Neural cell (in vitro differentiated cells): ENCODE data around the gene ELMOD1. TPM values are rescaled to one million over a fixed set of nuclear protein-coding genes. Genes with fewer than 3 reads are reported as not detected.

ENCODE experiments used
- H2AFZ ChIP-seq: fragments of 200-600, 300-800 bp; sonication (generic), shearing (Covaris generic); 2 replicates; pipeline ENCODE4 v1.6.0; 2014; ENCODE audit warnings: low read depth, mild to moderate bottlenecking, antibody characterized with exemption, low read length, moderate library complexity
- H3F3A ChIP-seq: fragments of 200-600 bp; shearing (Covaris generic); 2 replicates; pipeline ENCODE4 v1.6.1; 2016; ENCODE audit warnings: mild to moderate bottlenecking, moderate library complexity, mixed read lengths, antibody characterized with exemption, low read length; ENCODE audit not compliant: insufficient read depth, poor library complexity, severe bottlenecking
- H3K27ac ChIP-seq: fragments of 200-600, 300-800 bp; sonication (generic), shearing (Covaris generic); 2 replicates; pipeline ENCODE4 v1.5.1; 2014; ENCODE audit warnings: mild to moderate bottlenecking, low read length, moderate library complexity
- H3K27me3 ChIP-seq: fragments of 300-800, 200-600 bp; sonication (generic), shearing (Covaris generic); 2 replicates; pipeline ENCODE4 v1.6.0; 2014; ENCODE audit warnings: mild to moderate bottlenecking, low read depth, low read length, moderate library complexity; ENCODE audit not compliant: insufficient read depth
- H3K36me3 ChIP-seq: fragments of 300-800, 200-600 bp; sonication (generic), shearing (Covaris generic); 2 replicates; pipeline ENCODE4 v1.5.1; 2014; ENCODE audit warnings: mild to moderate bottlenecking, antibody characterized with exemption, low read length, moderate library complexity; ENCODE audit not compliant: insufficient read depth
- H3K4me2 ChIP-seq: fragments of 300-800, 200-600 bp; sonication (generic), shearing (Covaris generic); 2 replicates; pipeline ENCODE4 v1.6.0; 2014; ENCODE audit warnings: mild to moderate bottlenecking, low read length
- H3K4me3 ChIP-seq: fragments of 300-800, 200-600 bp; sonication (generic), shearing (Covaris generic); 2 replicates; pipeline ENCODE4 v1.5.1; 2014; ENCODE audit warnings: mild to moderate bottlenecking, low read length, moderate library complexity
- H3K79me2 ChIP-seq: fragments of 200-600 bp; shearing (Covaris generic); replicated peaks from 2 replicates; pipeline ENCODE4 v1.6.0; 2014; ENCODE audit warnings: mild to moderate bottlenecking, low read length, moderate library complexity; ENCODE audit not compliant: insufficient read depth
- H3K9ac ChIP-seq: fragments of 300-800, 200-600 bp; sonication (generic), shearing (Covaris generic); 2 replicates; pipeline ENCODE4 v1.6.1; 2016; ENCODE audit warnings: mild to moderate bottlenecking, low read length, mixed read lengths
- H3K9me2 ChIP-seq: fragments of 200-600 bp; shearing (Covaris generic); 2 replicates; pipeline ENCODE4 v1.6.1; 2016; ENCODE audit warnings: mild to moderate bottlenecking, low read length, mixed read lengths; ENCODE audit not compliant: insufficient read depth
- H3K9me3 ChIP-seq: fragments of 200-600, 300-800 bp; sonication (generic), shearing (Covaris generic); 2 replicates; pipeline ENCODE4 v1.6.1; 2016; ENCODE audit warnings: mild to moderate bottlenecking, mixed run types, low read length, moderate library complexity, mixed read lengths
- H4K20me1 ChIP-seq: fragments of 200-600 bp; shearing (Covaris generic); 2 replicates; pipeline ENCODE4 v1.6.1; 2016; ENCODE audit warnings: mild to moderate bottlenecking, mixed run types; ENCODE audit not compliant: insufficient read depth
- CTCF ChIP-seq: fragments of 450-650 bp; IDR thresholded peaks from 2 replicates; pipeline ENCODE4 v1.5.1; 2014; ENCODE audit warnings: antibody characterized with exemption, mild to moderate bottlenecking, moderate library complexity; ENCODE audit not compliant: poor library complexity, severe bottlenecking
- EP300 ChIP-seq: fragments of 450-650 bp; conservative IDR thresholded peaks from 2 replicates; pipeline ENCODE4 v1.6.1; 2014; ENCODE audit warnings: antibody characterized with exemption, mild to moderate bottlenecking, moderate library complexity; ENCODE audit not compliant: poor library complexity, severe bottlenecking
- EZH2 ChIP-seq: fragments of 200-600, 300-800 bp; shearing (Covaris generic), sonication (generic); IDR thresholded peaks from 2 replicates; pipeline ENCODE4 v1.6.1; 2014; ENCODE audit warnings: antibody characterized with exemption, low read length, borderline replicate concordance, mild to moderate bottlenecking; ENCODE audit not compliant: insufficient read depth, poor library complexity, severe bottlenecking
- MXI1 ChIP-seq: fragments of 450-650 bp; conservative IDR thresholded peaks from 2 replicates; pipeline ENCODE4 v1.6.1; 2014; ENCODE audit warnings: antibody characterized with exemption, mild to moderate bottlenecking; ENCODE audit not compliant: poor library complexity, severe bottlenecking
- POLR2AphosphoS5 ChIP-seq: IDR thresholded peaks from 2 replicates; pipeline ENCODE4 v1.6.1; 2012
- RAD21 ChIP-seq: fragments of 450-650 bp; conservative IDR thresholded peaks from 2 replicates; pipeline ENCODE4 v1.6.1; 2014; ENCODE audit warnings: antibody characterized with exemption, mild to moderate bottlenecking, moderate library complexity
- REST ChIP-seq: IDR thresholded peaks from 2 replicates; pipeline ENCODE4 v1.6.1; 2012; ENCODE audit warnings: borderline replicate concordance
- SMC3 ChIP-seq: fragments of 450-650 bp; conservative IDR thresholded peaks from 2 replicates; pipeline ENCODE4 v1.6.1; 2014; ENCODE audit warnings: antibody characterized with exemption, mild to moderate bottlenecking, moderate library complexity; ENCODE audit not compliant: poor library complexity
- TAF1 ChIP-seq: IDR thresholded peaks from 2 replicates; pipeline ENCODE4 v1.6.1; 2012; ENCODE audit warnings: low read depth
- polyA plus RNA-seq: library from polyadenylated mRNA; depleted of rRNA; stranded (reverse); fragments of >200 nt; gene quantifications from 2 replicates; pipeline ENCODE4 v1.2.3, GENCODE V29; 2014

Gene ELMOD1
- polyA plus RNA-seq, 1 donor from 2014 or later = 12.5 TPM

- Histone ChIP-seq H3K27ac (no peak overlapping the region), H3K9me2 (no peaks in the 10 kb centered on the region), H3K4me2 (no peak overlapping the region), H4K20me1 (no peaks in the 10 kb centered on the region), H3K9me3 (no peaks in the 10 kb centered on the region), H3K27me3 (no peaks in the 10 kb centered on the region), H3K36me3 (no peaks in the 10 kb centered on the region), H3K4me3 (no peak overlapping the region), H3K79me2 (no peaks in the 10 kb centered on the region), H2AFZ (no peak overlapping the region), H3F3A (no peaks in the 10 kb centered on the region), H3K9ac (no peak overlapping the region)
- no peak for TF ChIP-seq CTCF
- TF ChIP-seq POLR2AphosphoS5 = no peak
- TF ChIP-seq RAD21 = no peak
- no peak for TF ChIP-seq EZH2
- no peak for TF ChIP-seq MXI1
- TF ChIP-seq REST = no peak
- no peak for TF ChIP-seq TAF1
- TF ChIP-seq SMC3 = no peak
- TF ChIP-seq EP300 = no peak
Observed at GRCh38 chr11:107648242-107648641, 57.3 kb downstream of the ELMOD1 start.

- no peak overlapping the region for H2AFZ ChIP-seq
- H3K9ac ChIP-seq = no peak overlapping the region
- H3K9me2 ChIP-seq = no peaks in the 10 kb centered on the region
- no peaks in the 10 kb centered on the region for H3K79me2 ChIP-seq
- H3K9me3 ChIP-seq = no peaks in the 10 kb centered on the region
- H3K36me3 ChIP-seq = no peaks in the 10 kb centered on the region
- H3K27ac ChIP-seq = no peak overlapping the region
- no peaks in the 10 kb centered on the region for H3K27me3 ChIP-seq
- H4K20me1 ChIP-seq = no peaks in the 10 kb centered on the region
- H3K4me3 ChIP-seq = no peak overlapping the region
- no peaks in the 10 kb centered on the region for H3F3A ChIP-seq
- TF ChIP-seq EZH2 (no peak), REST (no peak), CTCF (peak; percentile 23), EP300 (no peak)
- H3K4me2 ChIP-seq = no peak overlapping the region
Observed at GRCh38 chr11:107651672-107652071, 60.7 kb downstream of the ELMOD1 start.
